Measurements from ENCODE around the gene USP47.

DNA sequence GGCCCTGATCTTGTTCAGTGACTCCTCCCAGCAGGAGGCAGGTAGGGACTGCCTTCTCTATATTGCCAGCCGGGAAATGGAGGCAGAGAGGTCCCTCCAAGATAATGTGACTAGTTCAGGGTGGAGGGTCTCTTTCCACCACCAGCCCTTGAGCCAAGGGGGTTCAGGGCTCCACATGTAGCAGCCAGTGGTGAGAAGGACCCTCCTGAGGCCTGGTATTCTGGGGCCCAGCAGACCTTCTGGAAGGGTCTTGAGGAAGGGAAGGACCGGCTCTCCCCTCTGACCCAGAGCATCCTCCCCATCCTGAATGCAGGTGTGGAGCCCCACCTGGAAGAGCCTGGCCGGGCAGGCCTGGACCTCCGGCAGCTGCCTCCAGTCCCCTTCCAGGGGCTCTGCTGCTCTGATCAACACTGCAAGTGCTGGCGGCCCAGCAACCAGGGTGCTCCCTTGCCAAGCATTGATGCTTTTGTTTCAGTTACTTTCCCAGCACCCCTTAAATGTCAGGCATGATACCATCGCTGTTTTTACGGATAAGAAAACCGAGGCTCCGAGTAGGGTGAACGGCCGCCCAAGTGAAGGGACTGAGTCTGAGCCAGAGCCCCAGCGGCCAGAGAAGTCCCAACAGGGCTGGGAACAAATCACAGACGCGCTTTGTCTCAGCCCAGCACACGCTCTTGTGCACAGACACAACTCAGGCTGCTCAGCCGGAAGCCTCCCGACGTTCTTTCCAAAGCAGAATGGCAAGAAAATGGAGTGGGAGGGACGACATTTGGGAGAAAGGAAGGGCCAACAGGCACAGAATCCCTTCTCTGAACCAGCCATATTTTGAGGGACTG lies 127.8 kb downstream of the USP47 start:
- TF ChIP-seq, protein P1, sequence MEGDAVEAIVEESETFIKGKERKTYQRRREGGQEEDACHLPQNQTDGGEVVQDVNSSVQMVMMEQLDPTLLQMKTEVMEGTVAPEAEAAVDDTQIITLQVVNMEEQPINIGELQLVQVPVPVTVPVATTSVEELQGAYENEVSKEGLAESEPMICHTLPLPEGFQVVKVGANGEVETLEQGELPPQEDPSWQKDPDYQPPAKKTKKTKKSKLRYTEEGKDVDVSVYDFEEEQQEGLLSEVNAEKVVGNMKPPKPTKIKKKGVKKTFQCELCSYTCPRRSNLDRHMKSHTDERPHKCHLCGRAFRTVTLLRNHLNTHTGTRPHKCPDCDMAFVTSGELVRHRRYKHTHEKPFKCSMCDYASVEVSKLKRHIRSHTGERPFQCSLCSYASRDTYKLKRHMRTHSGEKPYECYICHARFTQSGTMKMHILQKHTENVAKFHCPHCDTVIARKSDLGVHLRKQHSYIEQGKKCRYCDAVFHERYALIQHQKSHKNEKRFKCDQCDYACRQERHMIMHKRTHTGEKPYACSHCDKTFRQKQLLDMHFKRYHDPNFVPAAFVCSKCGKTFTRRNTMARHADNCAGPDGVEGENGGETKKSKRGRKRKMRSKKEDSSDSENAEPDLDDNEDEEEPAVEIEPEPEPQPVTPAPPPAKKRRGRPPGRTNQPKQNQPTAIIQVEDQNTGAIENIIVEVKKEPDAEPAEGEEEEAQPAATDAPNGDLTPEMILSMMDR (IDR thresholded peaks at IDR 0.05) = no peak
- TF ChIP-seq EZH2 (IDR thresholded peaks at IDR 0.05; ENCODE audit: borderline replicate concordance, insufficient read depth, low read depth, low read length, poor library complexity, severe bottlenecking) = no peak
